ENCODE data around the gene PLA2R1.

Gene PLA2R1

DNA sequence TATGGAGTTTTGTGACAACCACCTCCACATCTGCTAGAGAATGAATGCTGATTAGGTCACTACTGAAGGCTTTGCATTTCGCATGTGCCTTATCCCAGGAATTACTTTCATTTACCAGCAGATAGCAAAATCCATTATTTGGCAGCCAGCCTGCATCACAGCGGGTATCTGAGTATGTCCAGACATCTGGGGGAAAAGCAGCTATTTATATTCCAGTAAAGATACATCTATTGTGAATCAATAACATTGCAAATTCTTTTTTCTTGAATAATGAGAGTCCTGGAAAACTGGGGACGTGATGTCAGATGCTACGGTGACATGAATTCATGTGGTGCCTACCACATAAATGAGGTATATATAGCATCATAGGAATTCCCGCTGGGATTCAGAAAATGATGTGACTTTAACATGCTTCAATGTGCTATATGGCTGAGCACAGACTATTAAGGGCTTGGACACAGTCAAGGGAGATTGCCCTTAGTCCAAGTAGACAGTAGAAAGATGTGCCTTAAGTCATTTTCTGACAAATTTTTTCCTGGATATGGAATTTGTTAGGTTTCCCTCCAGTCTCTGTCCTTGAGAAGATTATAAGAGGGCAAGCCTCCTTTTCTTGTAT, 180.2 kb downstream of the PLA2R1 start:
- H3K9ac ChIP-seq (ENCODE audit: low read length), result no peak overlapping the region

More for the DNA sequence above, 180.2 kb downstream of the PLA2R1 start:
- Histone ChIP-seq H3K18ac (ENCODE audit: low read length) (no peak overlapping the region), H3K4me1 (ENCODE audit: control insufficient read depth, low read depth, low read length) (no peaks in the 10 kb centered on the region), H4K5ac (ENCODE audit: low read length) (no peak overlapping the region), H3K56ac (ENCODE audit: low read length) (no peak overlapping the region), H3K4me3 (ENCODE audit: low read length) (no peak overlapping the region), H3K4me2 (ENCODE audit: low read length) (no peak overlapping the region), H2BK120ac (ENCODE audit: low read depth, low read length) (no peak overlapping the region), H3K79me1 (ENCODE audit: low read length) (no peaks in the 10 kb centered on the region), H3K27ac (ENCODE audit: low read depth, low read length) (no peak overlapping the region), H3K79me2 (ENCODE audit: control insufficient read depth, insufficient read depth, low read length) (no peaks in the 10 kb centered on the region), H2AK5ac (ENCODE audit: low read length) (no peak overlapping the region), H3K27me3 (ENCODE audit: insufficient read depth, low read length, poor library complexity) (no peaks in the 10 kb centered on the region), H4K8ac (ENCODE audit: low read depth, low read length) (no peak overlapping the region), H2BK15ac (replicated peaks; ENCODE audit: low read depth) (no peak overlapping the region), H3K4ac (ENCODE audit: low read depth, low read length) (no peak overlapping the region), H3K36me3 (ENCODE audit: control insufficient read depth, insufficient read depth, low read length) (no peaks in the 10 kb centered on the region), H3K23ac (ENCODE audit: low read length) (no peak overlapping the region), H2BK5ac (ENCODE audit: low read length) (no peak overlapping the region)
- no CpG with 5 or more reads among the region's 5 CpGs for WGBS (ENCODE audit: extremely low coverage, insufficient coverage, low lambda C conversion rate)
- no peak for DNase-seq

Measured in mesendoderm (in vitro differentiated cells).